Right lobe of liver (tissue), 6 donors: ENCODE measurements around the gene NCR3LG1. TPM values are rescaled to one million over a fixed set of nuclear protein-coding genes. Genes with fewer than 3 reads are reported as not detected.

Source experiments
- ATAC-seq, 4 donors: fragments of 200-7000 bp; cut with Tn5 transposase; one replicate each; pipeline ENCODE4 v1.9.1; 2020; ENCODE audit warnings: mild to moderate bottlenecking in 4 of 4, moderate library complexity in 4 of 4
- DNase-seq, 3 donors: peaks; one replicate each; pipeline ENCODE4 v3.0.0-alpha.2; 2020
- H3K27ac ChIP-seq, 3 donors: fragments of 200-600 bp; one replicate each; pipeline ENCODE4 v1.8.0; 2022
- H3K27me3 ChIP-seq, 2 donors: fragments of 200-600 bp; one replicate each; pipeline ENCODE4 v1.8.0; 2022
- H3K36me3 ChIP-seq, 4 donors: fragments of 200-600 bp; sonication (generic) in 1 of 4; one replicate each; pipeline versions ENCODE4 v1.5.1 to v1.8.0; 2017 to 2022; ENCODE audit warnings: control low read depth in 1 of 4
- H3K4me1 ChIP-seq, 4 donors: fragments of 200-600 bp; sonication (generic) in 1 of 4; one replicate each; pipeline versions ENCODE4 v1.5.1 to v1.8.0; 2017 to 2022; ENCODE audit warnings: control low read depth in 1 of 4
- H3K4me3 ChIP-seq, 3 donors: fragments of 200-600 bp; one replicate each; pipeline ENCODE4 v1.8.0; 2022
- H3K9me3 ChIP-seq, 4 donors: fragments of 200-600 bp; sonication (generic) in 1 of 4; one replicate each; pipeline versions ENCODE4 v1.5.1 to v1.8.0; 2017 to 2022; ENCODE audit warnings: control low read depth in 1 of 4
- CTCF ChIP-seq, 4 donors: fragments of 200-600 bp in 3 of 4; fragments of 450-650 bp in 1 of 4; IDR thresholded peaks; one replicate each; pipeline versions ENCODE4 v1.5.1 to v1.8.0; 2016 to 2022; ENCODE audit warnings: antibody characterized with exemption in 4 of 4, mild to moderate bottlenecking in 2 of 4
- POLR2A ChIP-seq: fragments of 450-650 bp; IDR thresholded peaks from one replicate; pipeline ENCODE4 v1.6.1; 2017; ENCODE audit warnings: antibody characterized with exemption, mild to moderate bottlenecking
- WGBS: methylation state at CpG from one replicate; pipeline ENCODE4 v1.1.6; 2018; ENCODE audit warnings: low coverage, low lambda C conversion rate; ENCODE audit not compliant: insufficient coverage; ENCODE audit errors: missing lambda C conversion rate; 5-methylcytosine and 5-hydroxymethylcytosine counted together
- intact Hi-C, 2 donors: fragments of 100-400 bp; cut with DNase I; formaldehyde crosslinking; loops; one replicate each; pipeline versions ENCODE4 v1.11.2 to v1.14.1; 2022
- total RNA-seq, 6 experiments: library from RNA; depleted of rRNA in 2 of 6; stranded (reverse); fragments of >200 nt in 2 of 6; fragmentation: NEBNext Ultra II Directional in 3 of 6; extraction: Animal tissue kit (Norgen Biotek cat#: 25700) in 3 of 6; gene quantifications; one replicate each; pipeline versions ENCODE4 v1.1.0 to v1.2.4, GENCODE V29; 2016 to 2023
- donor health status: DM: no; HTN: yes; CAD: no.
- donor health status: DM: no; HTN: no; CAD: no.
- donor health status: DM: no; HTN: no; CAD: no.
- donor health status: DM: no; HTN: yes; CAD: no.
- donor health status: DM: no; HTN: yes; CAD: no.

Gene NCR3LG1
- total RNA-seq, 6 experiments from 2014 or later, result 0.15 to 3.2 (median 1.0) TPM

GRCh38 chr11:17376493-17376892 is 24.9 kb downstream of the NCR3LG1 start:
- no peak overlapping the region for H3K4me3 ChIP-seq
- intact Hi-C loops, result no loop called here
- TF ChIP-seq POLR2A (no peak), CTCF (IDR thresholded peaks at IDR 0.05) (no peak)
- no peak for ATAC-seq
- WGBS, result 87% methylated on average over 3 of the region's 3 CpGs
- peaks cover 0 to 19% (median 3%) of the 10 kb centered on the region in 4 donors for H3K9me3 ChIP-seq
- no peak for DNase-seq
- H3K4me1 ChIP-seq, result no peaks in the 10 kb centered on the region
- H3K27ac ChIP-seq, result no peak overlapping the region
- peaks cover 0 to 7% (median 0%) of the 10 kb centered on the region in 4 donors for H3K36me3 ChIP-seq
- H3K27me3 ChIP-seq, result no peaks in the 10 kb centered on the region

- ATAC-seq (no peak), DNase-seq (no peak)
- H3K36me3 ChIP-seq, result no peaks in the 10 kb centered on the region
- WGBS, result 69% methylated on average over 2 of the region's 2 CpGs
- H3K4me1 ChIP-seq, result no peaks in the 10 kb centered on the region
- intact Hi-C loops, result no loop called here
- H3K27me3 ChIP-seq, result no peaks in the 10 kb centered on the region
- no peak overlapping the region for H3K27ac ChIP-seq
- no peak overlapping the region for H3K4me3 ChIP-seq
- H3K9me3 ChIP-seq, result peaks cover 0 to 3% (median 0%) of the 10 kb centered on the region in 4 donors
- TF ChIP-seq CTCF (IDR thresholded peaks at IDR 0.05) (no peak), POLR2A (no peak)
Observed at GRCh38 chr11:17378655-17379054, 27.1 kb downstream of the NCR3LG1 start.

- intact Hi-C loops, result no loop called here
- H3K4me3 ChIP-seq, result no peak overlapping the region
- no peaks in the 10 kb centered on the region for H3K4me1 ChIP-seq
- 58% methylated on average over 4 of the region's 7 CpGs for WGBS
- ATAC-seq (no peak), DNase-seq (no peak)
- H3K27ac ChIP-seq, result no peak overlapping the region
- H3K36me3 ChIP-seq, result no peaks in the 10 kb centered on the region
- TF ChIP-seq CTCF (IDR thresholded peaks at IDR 0.05), result no peak
- no peak for TF ChIP-seq POLR2A
- H3K9me3 ChIP-seq, result no peaks in the 10 kb centered on the region
- no peaks in the 10 kb centered on the region for H3K27me3 ChIP-seq
Observed at GRCh38 chr11:17379383-17380180, 28.0 kb downstream of the NCR3LG1 start.

GRCh38 chr11:17381156-17381555 is 29.6 kb downstream of the NCR3LG1 start:
- no peaks in the 10 kb centered on the region for H3K36me3 ChIP-seq
- no peaks in the 10 kb centered on the region for H3K27me3 ChIP-seq
- no peaks in the 10 kb centered on the region for H3K4me1 ChIP-seq
- no peak for DNase-seq
- ATAC-seq, result no peak
- no peak overlapping the region for H3K4me3 ChIP-seq
- no peak for TF ChIP-seq POLR2A
- no peak for TF ChIP-seq CTCF (IDR thresholded peaks at IDR 0.05)
- WGBS, result 65% methylated on average over 4 of the region's 4 CpGs
- no peaks in the 10 kb centered on the region for H3K9me3 ChIP-seq
- no peak overlapping the region for H3K27ac ChIP-seq
- intact Hi-C loops, result no loop called here
